H4 (cell line): ENCODE measurements around the gene STAT3. TPM values are rescaled to one million over a fixed set of nuclear protein-coding genes. Genes with fewer than 3 reads are reported as not detected.
"Not testable (repeated sequence)": the region's sequence is repeated elsewhere in the genome, so short reads cannot be mapped to it uniquely, and the experiment has no call there.

ENCODE experiments used
- DNase-seq: peaks from one replicate; pipeline ENCODE4 v3.0.0-alpha.2; 2015; ENCODE audit warnings: low spot score
- total RNA-seq: library from RNA; depleted of rRNA; stranded (reverse); fragments of >200 nt; shearing (Covaris generic); gene quantifications from 2 replicates; pipeline ENCODE4 v1.2.3, GENCODE V29; 2014

The STAT3 gene
- total RNA-seq, 1 experiment from 2014 or later: 77.5 TPM

DNA sequence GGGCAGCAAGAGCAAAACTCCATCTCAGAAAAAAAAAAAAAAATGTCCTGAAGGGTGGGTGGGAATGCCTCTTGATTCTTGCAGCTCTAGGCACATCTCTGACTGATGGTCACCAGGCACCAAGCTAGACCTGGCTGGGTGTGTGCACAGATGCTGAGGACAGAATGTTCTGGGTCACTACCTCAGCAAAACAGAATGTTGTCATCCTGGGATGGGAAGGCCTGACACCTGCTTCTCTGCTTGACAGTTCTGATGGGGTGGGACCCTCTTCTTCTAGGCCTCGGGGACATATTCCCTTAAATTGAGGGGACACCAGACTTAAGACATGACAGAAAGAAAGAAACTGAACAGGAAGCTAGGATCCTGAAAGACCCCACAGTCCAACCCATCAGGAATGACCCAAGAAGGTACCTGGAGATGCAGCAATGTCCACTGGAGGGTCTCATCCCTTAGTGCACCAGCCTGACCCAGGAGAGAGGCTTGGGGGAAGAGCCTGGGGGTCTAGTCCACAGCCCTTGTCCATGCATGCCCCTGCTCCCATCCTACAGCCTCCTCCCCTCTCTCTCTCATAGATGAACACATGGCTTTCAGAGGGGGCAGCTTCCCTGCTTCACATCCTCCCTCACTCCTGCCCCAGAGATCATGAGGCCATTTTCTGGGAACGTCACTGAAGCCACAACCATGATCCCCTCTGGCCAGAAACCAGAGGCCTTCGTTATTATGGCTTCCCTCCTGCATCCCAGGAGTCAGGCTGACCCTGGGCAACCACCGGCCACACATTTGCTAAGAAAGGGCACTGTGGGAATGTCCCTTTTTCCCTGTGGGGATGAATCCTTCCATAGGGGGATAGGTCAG lies 108.2 kb downstream of the STAT3 start:
- DNase-seq: no peak

DNA sequence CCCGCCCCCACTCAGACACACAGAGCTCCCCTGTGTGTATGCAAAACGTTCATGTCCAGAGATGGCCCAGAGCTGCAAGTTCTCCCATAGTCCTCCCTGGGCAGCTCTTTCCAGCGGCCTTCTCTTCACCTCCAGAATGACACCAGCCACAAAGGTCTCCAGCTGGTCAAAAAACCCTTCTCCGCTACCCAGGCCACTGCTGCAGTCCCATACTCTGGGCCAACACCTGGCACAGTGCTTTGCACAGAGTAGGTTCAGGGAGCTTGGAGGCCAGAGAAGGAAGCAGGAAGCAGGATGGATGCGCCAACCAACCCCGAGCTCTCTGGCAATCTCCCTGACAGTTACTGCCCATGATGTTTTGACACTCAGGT lies 110.9 kb downstream of the STAT3 start:
- DNase-seq: no peak

GRCh38 chr17:42276609-42277341 lies 111.5 kb downstream of the STAT3 start:
- DNase-seq: peak; percentile 81

DNA sequence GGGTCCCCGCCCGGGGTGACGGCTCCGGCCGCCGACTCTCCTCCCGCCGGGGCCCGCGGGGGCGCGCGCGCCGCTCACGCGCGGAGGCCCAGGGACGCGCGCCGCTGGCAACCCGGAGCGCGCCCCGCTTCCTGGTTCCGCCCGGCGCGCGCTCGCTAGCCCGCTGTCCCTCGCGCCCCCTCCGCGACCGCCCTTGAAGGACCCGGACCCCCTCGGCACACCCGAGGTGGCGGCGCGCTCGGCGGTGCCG lies 112.0 kb downstream of the STAT3 start, which contains the start of gene STAT5B:
Gene STAT5B (minus strand): TSS at position 33 of the 250 bp plus-strand sequence. CDS start 44,264 bp downstream, outside the sequence.
- DNase-seq: no peak

GRCh38 chr17:42275527-42276358 lies 112.5 kb downstream of the STAT3 start:
- DNase-seq: no peak

GRCh38 chr17:42274812-42275526 lies 113.3 kb downstream of the STAT3 start:
- DNase-seq: no peak

GRCh38 chr17:42274253-42274542 lies 114.0 kb downstream of the STAT3 start:
- DNase-seq: no peak

- DNase-seq: no peak
Measured at GRCh38 chr17:42273474-42274252, 114.6 kb downstream of the STAT3 start.

DNA sequence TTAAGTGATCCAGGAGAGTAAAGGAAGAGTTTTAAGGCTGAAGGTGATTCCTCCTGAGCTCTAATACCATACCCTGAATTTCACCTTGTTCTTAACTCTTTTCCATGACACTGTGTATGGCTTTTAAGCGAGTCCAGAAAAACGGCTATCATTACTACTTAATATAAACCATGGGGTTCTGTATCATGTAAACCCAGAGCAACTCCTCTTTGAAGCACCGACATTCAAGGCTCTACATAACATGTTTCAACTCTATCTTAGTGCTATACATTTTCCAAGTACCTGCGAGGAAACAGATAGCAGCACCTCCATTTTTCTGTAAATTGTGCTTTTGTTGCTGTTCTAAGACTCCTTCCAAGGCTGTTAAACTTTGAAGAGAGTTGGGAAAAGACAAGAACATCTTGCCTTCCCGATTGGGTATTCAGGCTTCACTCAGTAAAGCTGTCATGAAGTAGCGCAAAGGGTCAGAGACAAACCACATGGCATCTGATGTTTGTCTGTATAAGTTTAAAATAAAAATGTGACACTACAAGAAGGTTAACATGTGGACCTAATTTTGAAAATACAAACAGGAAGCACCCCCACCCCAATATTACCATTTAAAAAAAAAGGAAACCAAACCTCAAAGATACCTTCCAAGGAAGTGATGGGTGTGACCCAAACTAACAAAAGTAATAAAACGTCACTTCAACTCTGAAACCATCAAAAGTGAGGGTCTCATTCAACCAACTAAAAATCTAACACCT lies 115.9 kb downstream of the STAT3 start:
- DNase-seq: no peak

GRCh38 chr17:42271779-42272035 lies 116.5 kb downstream of the STAT3 start:
- no peak for DNase-seq

DNA sequence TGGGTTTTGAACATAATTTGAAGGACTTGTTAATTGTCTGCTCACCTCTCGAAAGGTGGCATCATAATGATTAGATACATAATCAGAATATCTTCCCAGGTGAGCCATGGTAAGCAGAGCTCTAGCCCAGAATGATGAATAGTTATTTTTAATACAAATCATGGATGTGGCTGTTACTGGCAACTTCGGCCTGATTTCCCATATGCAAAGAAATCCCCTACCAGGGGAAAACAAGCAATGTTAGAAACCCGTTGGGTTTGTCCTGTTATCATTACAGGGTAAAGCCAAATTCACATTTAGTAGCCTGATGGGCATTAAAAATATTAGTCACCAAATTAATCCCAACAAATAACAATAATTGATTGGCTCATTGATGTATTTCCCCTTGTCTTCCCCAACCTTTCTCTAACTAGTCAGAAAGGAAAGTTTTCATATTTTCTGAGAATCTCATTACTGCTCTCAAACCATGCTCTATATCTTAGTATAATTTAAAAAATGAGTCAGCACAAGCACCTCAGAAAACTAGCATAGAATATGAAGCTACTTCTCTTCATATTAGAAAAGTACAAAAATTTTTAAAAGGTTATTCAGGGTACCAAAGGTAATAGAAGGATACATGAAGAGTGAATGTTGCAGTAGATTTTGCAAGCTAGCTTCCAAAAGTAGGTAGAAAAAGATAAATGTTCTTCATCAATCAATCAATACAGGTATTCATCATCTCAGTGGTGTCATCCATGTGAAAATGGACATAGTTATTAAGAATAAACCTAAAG lies 117.0 kb downstream of the STAT3 start:
- DNase-seq: no peak

DNA sequence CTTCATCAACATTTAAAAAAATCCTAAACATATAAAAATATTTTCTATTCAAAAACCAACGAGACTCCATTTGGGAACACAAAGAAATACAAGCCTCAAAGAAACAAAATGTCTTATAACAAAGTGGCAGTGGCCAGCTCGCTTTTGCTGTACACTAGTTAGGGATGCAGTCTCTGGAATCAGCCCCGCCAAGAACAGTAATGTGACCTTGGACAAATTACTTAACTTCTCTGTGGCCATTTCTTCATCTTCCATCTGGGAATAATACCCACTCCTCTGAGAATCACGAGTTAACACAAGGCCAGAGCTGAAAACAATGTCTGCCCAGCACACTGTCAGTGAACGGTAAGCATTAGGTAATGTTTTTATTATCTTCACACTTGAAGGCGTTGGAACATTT lies 117.6 kb downstream of the STAT3 start:
- no peak for DNase-seq

- no peak for DNase-seq
Measured at GRCh38 chr17:42270170-42270535, 118.1 kb downstream of the STAT3 start.

DNA sequence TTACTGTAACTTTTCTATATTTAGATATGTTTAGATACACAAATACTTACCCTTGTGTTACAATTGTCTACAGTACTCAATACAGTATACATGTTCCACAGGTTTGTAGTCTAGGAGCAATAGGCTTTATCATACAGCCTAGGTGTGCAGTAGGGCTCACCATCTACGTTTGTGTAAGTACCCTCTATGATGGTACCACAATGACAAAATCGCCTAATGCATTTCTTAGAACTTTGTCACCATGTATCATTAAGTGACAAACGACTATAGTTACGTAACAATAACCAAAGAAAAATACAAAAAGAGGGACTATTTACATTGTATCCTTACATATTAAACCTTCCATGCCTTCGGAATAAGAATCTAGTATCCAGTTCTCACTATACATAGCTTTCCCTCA lies 120.0 kb downstream of the STAT3 start:
- no peak for DNase-seq

DNA sequence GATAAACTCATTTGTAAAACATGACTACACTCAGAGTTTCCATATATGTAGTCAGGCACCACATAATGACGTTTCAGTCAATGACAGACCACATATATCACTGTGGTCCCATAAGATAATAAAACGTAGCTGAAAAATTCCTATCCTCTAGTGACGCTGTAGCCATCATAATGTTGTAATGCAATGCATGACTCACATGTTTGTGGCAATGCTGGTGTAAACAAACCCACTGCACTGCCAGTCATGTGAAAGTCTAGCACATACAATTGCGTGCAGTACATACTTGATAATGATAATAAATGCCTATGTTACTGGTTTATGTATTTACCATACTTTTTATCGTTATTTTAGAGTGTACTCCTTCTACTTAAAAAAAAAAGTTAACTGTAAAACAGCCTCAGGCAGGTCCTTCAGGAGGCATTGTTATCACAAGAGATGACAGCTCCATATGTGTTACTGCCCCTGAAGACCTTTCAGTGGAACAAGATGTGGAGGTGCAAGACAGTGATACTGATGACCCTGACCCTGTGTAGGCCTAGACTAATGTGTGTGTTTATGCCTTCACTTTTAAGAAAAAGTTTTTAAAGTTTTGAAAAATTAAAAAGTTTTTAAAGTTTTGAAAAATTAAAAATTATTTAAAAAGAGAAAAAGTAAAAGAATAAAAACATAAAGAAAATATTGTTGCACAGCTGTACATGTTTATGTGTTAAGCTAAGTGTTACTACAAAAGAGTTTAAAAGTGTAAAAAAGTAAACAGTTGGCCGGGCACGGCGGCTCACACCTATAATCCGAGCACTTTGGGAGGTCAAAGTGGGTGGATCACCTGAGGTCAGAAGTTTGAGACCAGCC lies 121.1 kb downstream of the STAT3 start:
- DNase-seq: peak; percentile 96

DNA sequence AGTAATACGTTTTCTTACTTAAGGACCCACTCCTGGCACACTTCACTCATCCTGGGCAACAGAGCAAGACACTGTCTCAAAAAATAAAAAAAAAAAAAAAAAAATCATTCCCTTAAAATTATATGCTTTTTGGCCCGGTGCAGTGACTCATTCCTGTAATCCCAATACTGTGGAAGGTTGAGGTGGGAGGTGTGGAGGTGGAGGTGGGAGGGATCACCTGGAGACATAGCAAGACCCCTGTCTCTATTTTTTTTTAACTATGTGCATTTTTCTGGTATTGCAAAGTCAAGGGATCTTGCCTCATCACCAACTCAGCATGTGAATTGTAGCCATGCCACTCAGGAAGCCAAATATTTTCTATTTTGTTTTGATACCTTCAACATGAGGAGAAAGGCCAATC lies 121.8 kb downstream of the STAT3 start:
- no peak for DNase-seq

- not testable (repeated sequence) for DNase-seq
Measured at GRCh38 chr17:42264366-42264765, 123.9 kb downstream of the STAT3 start.
